ENCODE data around the gene OSBPL10. TPM values are rescaled to one million over a fixed set of nuclear protein-coding genes. Genes with fewer than 3 reads are reported as not detected.

Gene OSBPL10
- total RNA-seq, 1 donor from 2014 or later, result 3.8 TPM

GRCh38 chr3:32009101-32009500, 28.0 kb upstream of the OSBPL10 start:
- H3K27me3 Mint-ChIP-seq (ENCODE audit: unreplicated experiment), result no peaks in the 10 kb centered on the region
- H3K4me3 Mint-ChIP-seq (ENCODE audit: unreplicated experiment), result no peak overlapping the region

DNA sequence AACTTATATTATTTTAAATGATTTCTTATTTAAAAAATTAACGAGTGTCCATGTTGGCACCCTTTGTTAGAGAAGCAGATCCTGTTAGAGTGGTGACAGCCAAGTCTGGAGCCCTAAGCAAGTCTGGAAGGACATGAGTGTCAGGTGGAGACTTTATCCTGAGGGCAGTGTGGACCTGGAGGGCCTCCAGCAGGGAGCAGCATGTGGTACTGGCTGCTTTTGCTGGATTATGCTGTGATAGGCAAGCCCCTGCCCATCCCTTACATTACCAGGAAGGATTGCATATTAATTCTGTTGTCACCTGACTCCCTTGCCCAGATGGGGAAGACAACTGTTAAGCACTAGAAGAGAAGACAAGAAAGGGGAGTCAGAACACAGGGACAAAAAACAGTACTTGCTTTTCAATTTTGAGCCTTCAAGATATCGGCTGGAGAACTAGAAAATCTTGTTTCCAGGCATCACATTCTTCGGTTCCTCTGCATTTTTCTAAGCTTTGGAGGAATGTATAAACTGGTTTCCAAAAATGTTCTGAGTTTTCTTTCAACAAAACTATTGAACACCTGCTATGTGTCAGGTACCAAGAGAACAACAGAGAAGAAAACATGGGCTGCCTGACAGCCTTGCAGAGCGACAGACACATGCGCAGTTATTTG, 23.2 kb upstream of the OSBPL10 start:
- Mint-ChIP-seq H3K27me3 (ENCODE audit: unreplicated experiment) (no peaks in the 10 kb centered on the region), H3K36me3 (ENCODE audit: unreplicated experiment) (no peaks in the 10 kb centered on the region), H3K4me1 (ENCODE audit: low read depth, unreplicated experiment) (peaks cover 2% of the 10 kb centered on the region), H3K27ac (ENCODE audit: unreplicated experiment) (no peak overlapping the region), H3K4me3 (ENCODE audit: unreplicated experiment) (no peak overlapping the region), H3K9me3 (ENCODE audit: unreplicated experiment) (no peaks in the 10 kb centered on the region)
- DNase-seq, result no peak
- TF ChIP-seq CTCF (IDR thresholded peaks at IDR 0.05; ENCODE audit: partially characterized antibody, unreplicated experiment), result no peak

More at GRCh38 chr3:32009101-32009500, 28.0 kb upstream of the OSBPL10 start:
- Mint-ChIP-seq H3K36me3 (ENCODE audit: unreplicated experiment) (no peaks in the 10 kb centered on the region), H3K27ac (ENCODE audit: unreplicated experiment) (no peak overlapping the region), H3K4me1 (ENCODE audit: low read depth, unreplicated experiment) (peaks cover 2% of the 10 kb centered on the region), H3K9me3 (ENCODE audit: unreplicated experiment) (no peaks in the 10 kb centered on the region)
- no peak for TF ChIP-seq CTCF (IDR thresholded peaks at IDR 0.05; ENCODE audit: partially characterized antibody, unreplicated experiment)
- DNase-seq, result no peak

DNA sequence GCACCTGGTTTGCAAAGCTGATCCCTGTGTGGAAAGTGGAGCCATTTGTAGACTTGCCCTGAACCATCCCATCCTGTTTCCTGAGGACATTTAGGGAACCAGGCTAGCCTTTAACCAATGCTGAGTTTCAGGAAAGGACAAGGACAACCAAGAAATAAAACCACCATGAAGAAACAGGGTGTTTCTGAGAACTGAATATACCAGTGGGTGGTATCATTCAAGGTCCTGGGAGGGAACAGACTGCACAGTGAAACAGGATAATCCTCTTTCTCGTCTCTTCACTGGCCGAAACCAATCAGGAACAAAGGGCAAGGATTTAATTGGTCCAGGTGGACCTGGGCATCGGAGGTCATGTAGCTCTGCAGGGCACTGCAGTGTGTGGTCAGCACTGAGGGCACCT, 22.3 kb upstream of the OSBPL10 start:
- Mint-ChIP-seq H3K36me3 (ENCODE audit: unreplicated experiment) (no peaks in the 10 kb centered on the region), H3K9me3 (ENCODE audit: unreplicated experiment) (no peaks in the 10 kb centered on the region), H3K27me3 (ENCODE audit: unreplicated experiment) (no peaks in the 10 kb centered on the region), H3K4me1 (ENCODE audit: low read depth, unreplicated experiment) (peaks cover 2% of the 10 kb centered on the region), H3K4me3 (ENCODE audit: unreplicated experiment) (no peak overlapping the region), H3K27ac (ENCODE audit: unreplicated experiment) (no peak overlapping the region)
- no peak for DNase-seq
- no peak for TF ChIP-seq CTCF (IDR thresholded peaks at IDR 0.05; ENCODE audit: partially characterized antibody, unreplicated experiment)

DNA sequence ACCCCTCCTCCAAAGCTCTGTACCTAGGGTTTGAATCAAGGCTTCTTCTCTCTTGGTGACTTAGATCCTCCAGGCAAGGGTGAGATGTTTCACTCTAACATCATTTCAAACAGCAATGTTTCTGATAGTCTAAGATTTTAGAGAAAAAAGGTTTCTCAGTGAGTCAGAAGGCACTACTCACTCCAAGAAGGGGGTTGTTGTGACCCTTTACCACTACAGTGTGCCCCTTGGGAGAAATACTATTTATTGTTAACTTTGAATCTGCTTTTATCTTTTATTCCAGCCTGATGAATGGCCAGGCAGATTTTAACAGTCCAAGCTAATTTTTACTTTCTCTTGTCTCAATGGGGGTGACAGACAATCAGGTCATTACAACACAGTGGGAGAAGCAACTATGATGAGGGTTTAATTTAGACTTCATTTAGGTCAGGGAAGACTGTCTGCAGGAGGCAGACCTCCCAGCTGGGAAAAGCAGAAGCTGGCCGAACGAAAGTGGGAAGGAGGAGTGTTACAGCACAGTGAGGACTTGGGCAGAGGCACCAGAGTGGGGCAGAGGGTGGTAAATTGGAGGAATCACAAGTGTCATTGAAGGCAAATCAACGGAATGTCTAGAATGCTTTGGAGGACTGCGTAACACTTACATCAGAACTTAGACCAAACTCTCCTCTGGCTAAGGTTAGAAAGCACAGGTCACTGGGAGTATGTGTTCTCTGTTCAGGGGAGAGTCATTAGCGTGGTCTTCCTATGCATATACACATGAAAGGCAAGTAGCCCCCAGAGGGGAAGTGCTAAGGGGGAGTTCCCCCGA, 21.7 kb upstream of the OSBPL10 start:
- TF ChIP-seq CTCF (IDR thresholded peaks at IDR 0.05; ENCODE audit: partially characterized antibody, unreplicated experiment), result no peak
- no peaks in the 10 kb centered on the region for H3K9me3 Mint-ChIP-seq (ENCODE audit: unreplicated experiment)
- DNase-seq, result no peak
- no peak overlapping the region for H3K4me3 Mint-ChIP-seq (ENCODE audit: unreplicated experiment)
- H3K4me1 Mint-ChIP-seq (ENCODE audit: low read depth, unreplicated experiment), result peaks cover 2% of the 10 kb centered on the region
- H3K27me3 Mint-ChIP-seq (ENCODE audit: unreplicated experiment), result no peaks in the 10 kb centered on the region
- H3K27ac Mint-ChIP-seq (ENCODE audit: unreplicated experiment), result no peak overlapping the region
- no peaks in the 10 kb centered on the region for H3K36me3 Mint-ChIP-seq (ENCODE audit: unreplicated experiment)

DNA sequence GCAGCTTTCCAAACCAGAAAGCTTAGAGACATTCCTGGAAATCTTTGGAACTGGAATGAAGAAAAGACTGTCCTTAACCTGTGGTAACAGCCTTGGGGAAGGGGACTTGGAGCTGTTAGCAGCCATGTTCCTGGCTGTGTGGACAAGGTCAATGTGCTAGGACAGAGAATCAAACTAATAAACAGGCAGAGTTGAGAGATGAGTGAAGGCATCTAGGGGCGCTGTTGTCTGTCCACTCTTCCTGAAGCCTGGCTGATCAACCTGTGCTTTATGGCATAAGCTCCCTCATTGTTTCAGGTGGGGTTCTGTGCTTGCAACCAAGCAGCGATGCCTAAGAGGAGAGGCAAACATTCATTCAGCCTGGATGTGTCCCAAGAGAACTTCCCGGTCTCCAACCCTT, 19.8 kb upstream of the OSBPL10 start:
- no peak for DNase-seq
- peaks cover 2% of the 10 kb centered on the region for H3K4me1 Mint-ChIP-seq (ENCODE audit: low read depth, unreplicated experiment)
- H3K4me3 Mint-ChIP-seq (ENCODE audit: unreplicated experiment), result no peak overlapping the region
- H3K27ac Mint-ChIP-seq (ENCODE audit: unreplicated experiment), result no peak overlapping the region
- no peaks in the 10 kb centered on the region for H3K36me3 Mint-ChIP-seq (ENCODE audit: unreplicated experiment)
- H3K27me3 Mint-ChIP-seq (ENCODE audit: unreplicated experiment), result no peaks in the 10 kb centered on the region
- TF ChIP-seq CTCF (IDR thresholded peaks at IDR 0.05; ENCODE audit: partially characterized antibody, unreplicated experiment), result no peak
- H3K9me3 Mint-ChIP-seq (ENCODE audit: unreplicated experiment), result no peaks in the 10 kb centered on the region

Data from glutamatergic neuron (in vitro differentiated cells).